Cerebellar cortex (tissue), 1 donor: ENCODE data around the gene DHRS3.
A peak's percentile ranks its signal among the peaks of the same experiment; 100 is the strongest.

Source experiments
- DNase-seq: peaks from one replicate; pipeline ENCODE4 v3.0.0-alpha.2; 2015; ENCODE audit warnings: low spot score

Gene DHRS3

GRCh38 chr1:12552951-12553921 lies 64.8 kb downstream of the DHRS3 start:
- peak; percentile 3 for DNase-seq

DNA sequence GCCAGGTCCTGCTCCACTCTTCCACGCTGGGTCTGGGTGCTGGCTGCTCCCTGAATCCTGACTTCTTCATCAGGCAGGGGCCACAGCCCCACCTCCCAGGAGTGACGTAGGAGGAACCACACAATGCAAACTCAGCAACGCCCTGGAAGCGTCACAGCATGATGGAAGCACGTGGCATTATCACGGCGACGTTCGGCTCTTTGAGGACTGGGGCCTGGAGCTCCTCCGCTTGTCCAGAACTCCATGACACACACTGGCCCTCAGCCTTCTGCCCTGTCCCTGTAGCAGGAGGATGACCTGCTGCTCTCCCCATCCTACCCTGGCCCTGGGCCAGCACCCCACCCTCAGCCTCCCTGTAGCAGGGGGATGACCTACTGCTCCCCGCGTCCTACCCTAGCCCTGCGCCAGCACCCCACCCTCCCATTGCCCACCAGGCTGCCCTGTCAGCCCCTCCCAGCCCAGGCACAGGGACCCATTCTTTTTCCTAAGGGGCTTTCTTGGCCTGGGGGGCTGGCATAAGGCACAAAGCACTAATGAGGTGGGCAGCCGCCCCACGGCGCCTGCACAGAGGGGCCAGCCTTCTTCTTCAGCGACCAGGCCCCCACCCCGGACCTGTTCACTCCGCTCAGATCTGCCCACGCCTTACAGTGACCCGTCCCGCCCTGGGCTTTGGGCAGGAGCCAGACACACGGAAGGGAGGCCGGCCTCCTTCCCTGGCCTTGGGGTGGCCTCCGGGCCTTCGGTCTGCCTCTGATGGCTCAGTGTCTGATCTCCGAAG lies 65.7 kb downstream of the DHRS3 start:
- DNase-seq: no peak

- DNase-seq: no peak
These were observed 66.4 kb downstream of the DHRS3 start for GRCh38 chr1:12551584-12551983.

DNA sequence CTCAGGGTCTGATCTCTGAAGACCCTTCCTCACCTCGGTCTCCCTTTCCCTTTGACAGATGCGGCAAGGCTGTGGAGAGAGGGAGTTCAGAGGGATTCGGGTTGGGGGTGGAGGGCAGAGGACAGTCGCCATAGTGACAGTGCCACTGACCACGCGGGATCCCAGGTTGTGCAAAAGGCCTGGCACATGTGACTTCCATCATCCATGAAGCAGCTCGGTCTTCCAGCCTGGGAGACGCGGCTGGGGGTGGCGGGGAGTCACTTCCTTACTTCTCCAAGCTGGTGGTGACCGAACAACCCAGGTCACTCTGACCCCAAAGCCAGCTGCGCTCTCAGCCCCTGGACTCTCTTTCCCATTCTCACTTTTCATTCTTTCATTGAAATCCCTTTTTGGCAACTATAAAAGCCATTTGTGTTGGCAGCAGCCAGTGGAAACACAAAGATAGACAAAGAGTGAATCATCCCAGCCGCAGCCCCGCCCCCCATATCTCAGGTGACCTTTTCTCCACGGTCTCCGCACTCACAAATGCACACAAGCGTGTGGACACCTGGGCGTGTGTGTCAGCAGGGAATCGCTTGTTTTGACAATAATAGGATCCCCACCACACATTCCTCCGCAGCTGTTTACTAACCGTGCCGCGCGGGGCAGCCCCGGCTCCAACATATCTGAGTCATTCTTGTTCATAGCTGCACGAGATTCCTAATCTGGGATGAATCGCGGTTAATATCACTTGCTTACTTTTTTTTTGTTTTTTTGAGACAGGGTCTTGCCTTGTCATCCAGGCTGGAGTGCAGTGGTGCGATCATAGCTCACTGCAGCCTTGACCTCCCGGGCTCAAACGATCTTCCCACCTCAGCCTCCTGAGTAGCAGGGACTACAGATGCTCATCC lies 68.3 kb downstream of the DHRS3 start:
- no peak for DNase-seq

GRCh38 chr1:12548973-12549459 lies 69.0 kb downstream of the DHRS3 start:
- DNase-seq: no peak

GRCh38 chr1:12548279-12548972 lies 69.6 kb downstream of the DHRS3 start:
- DNase-seq: no peak

DNA sequence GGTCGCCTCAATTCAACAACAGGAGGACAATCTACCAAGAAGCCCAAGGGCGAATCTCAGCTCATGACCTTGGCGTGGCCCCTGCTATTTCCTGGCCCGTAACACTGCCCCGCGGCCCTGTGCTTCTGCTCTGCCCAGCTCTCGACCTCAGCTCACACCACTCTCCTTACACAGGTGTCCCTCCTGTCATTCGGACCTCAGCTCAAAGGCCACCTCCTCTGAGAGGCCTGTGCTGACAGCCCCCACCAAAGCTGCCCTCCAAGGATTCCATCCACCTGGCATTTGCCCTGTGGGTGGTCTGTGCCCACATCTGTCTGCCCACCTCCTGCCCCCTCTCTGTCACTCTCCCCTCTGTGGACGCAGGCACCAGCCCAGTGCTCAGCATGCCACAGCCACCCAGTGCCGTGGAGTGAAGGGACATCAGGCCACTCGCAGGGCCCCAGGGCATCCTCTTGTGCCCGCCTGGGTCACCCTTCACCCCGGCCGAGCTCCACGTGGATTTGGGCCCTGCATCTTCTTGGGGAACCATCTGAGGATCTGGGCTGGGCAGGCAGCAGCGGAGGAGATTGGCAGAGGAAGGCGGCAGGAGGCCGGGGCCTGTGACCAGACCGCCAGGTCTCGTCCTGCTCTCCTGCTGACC lies 70.3 kb downstream of the DHRS3 start:
- DNase-seq: no peak

DNA sequence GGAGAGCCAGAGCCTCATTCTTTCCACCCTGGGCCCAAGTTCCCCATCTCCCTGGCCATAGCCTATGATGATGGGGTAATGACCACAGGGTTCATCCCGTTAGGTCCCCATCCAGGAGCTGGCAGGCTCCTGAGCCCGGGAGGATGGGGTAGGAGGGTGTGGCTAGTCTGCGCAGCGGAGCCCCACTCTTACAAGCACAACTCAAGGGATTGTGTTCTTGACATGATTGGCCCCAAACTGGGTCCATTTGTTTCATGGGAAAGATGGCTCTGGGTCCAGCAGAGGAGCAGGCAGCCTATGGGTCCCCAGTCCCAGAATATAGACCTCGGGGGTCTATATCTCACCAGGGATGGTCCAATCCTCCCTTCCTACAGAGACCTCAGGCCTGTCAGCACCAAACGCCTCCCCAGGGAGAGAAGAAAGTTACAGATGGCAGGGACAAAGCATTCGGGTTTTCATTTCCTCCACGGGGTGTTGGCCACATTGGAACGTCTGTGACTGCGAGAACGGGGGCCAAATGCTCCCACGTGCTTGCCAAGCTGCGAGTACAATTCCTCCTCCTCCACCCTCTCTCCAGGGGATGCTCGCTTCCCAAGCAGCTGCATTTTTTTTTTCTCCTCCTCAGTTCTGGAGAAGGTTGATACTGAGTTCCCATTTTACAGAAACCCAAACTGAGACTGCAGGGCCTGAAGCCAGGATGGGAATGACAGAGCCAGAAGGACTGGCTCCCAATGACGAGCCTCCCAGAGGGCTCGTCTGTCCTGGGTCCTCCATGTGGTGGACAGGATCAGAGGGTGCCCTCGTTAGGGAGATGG lies 71.0 kb downstream of the DHRS3 start:
- DNase-seq: no peak

- DNase-seq: no peak
These were observed 73.0 kb downstream of the DHRS3 start for GRCh38 chr1:12544992-12545391.

DNA sequence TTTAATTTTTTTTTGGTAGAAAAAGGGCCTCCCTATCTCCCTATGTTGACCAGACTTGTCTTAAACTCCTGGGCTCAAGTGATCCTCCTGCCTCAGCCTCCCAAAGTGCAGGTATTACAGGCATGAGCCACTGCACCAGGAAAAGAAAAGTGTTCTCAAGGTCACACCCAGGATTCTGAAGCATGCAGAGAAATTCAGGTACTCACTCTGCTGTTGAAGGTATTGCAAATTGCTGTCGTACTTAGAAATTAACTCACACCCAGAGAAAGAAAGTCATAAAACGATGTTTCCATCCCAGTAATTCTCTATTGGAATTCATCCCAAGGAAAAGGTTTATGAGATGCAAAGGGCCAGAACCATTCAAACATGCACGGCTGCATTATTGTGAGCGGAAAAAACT lies 73.7 kb downstream of the DHRS3 start:
- DNase-seq: no peak

- DNase-seq: no peak
These were observed 74.3 kb downstream of the DHRS3 start for GRCh38 chr1:12543740-12544154.

DNA sequence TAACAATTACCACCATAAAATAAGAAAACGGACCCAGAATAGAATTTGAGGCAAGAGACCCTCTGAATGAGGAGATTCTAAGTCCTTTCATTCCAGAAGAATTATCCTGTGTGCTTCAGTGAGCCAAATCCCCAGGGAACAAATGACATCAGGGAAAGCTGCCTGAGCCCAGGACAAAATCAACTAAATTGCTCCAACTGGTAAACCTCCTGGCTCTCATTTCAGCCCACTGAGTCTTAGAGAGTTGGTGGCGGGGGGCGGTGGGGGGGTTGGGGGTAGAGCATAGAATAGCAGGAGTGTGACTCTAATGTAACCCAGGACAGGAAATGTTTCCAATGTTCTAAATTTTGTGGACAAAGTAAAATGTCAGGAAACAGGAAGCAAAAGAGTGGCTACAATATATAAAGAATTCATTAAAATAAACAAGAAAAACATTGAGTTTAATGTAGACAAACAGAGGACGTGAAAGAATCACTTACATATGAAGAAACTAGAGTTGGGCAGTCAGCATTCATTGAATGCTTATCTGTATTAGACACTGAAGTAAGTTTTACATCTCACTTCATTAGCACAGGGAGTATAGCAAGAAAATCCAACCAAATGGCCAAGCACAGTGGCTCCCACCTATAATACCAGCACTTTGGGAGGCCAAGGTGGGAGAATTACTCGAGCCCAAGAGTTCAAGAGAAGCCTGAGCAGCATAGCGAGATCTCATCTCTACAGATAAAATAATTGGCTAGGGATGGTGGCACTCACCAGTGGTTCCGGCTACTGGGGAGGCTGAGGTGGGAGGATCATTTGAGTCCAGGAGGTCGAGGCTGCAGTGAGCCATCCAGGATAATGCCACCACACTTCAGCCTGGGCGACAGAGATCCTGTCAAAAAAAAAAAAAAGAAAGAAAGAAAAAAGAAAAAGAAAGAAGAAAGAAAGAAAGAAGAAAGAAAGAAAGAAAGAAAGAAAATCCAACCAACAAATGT lies 75.1 kb downstream of the DHRS3 start:
- DNase-seq: no peak

DNA sequence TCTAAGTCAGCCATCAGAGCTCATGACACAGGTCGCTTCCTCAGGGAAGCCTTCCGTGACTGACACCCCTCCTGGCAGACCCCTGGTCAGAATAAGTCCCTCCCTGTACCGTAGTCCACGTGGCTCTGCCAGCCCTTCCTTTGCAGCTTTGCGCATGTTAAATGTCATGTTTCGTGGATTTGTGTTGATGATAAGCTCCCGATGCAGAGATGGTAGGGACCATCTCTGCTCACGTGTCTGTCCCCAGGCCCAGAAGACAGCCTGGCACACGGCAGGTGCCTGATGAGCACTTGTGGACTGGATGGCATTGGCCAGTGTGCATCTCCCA lies 75.9 kb downstream of the DHRS3 start:
- no peak for DNase-seq

GRCh38 chr1:12541274-12542137 lies 76.5 kb downstream of the DHRS3 start:
- DNase-seq: no peak

DNA sequence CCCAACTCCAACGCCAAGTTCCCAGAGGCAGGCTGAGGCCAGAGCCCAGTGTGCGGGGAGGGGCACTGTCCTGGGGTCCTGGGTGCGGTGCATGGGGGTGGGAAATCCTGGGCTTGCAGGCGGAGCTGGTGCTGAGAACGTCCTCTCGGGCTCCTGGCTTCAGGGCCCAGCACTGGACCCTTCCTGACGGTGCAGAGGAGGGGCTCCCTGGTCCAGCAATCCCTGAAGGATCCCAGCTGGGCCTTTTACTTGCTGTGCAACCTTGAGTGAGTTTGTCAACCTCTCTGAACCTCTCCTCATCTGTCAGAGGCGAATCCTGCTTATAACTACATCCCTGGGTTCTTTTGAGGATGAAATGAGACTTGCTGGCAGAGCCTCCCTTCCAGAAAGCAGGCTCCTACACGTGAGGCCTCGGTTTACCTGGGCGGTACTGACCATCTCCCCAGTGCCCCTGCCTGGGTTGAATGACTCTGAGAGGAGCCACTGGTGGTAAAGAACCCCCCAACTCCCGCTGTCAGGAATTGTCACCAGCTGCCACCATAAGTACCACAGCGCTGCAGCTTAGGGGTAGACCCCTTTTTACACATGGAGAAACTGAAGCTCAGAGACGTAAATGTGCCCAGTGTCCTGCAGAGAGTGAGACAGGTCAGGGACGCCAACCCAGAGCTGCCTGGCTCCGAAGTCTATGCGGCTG lies 77.3 kb downstream of the DHRS3 start:
- no peak for DNase-seq

DNA sequence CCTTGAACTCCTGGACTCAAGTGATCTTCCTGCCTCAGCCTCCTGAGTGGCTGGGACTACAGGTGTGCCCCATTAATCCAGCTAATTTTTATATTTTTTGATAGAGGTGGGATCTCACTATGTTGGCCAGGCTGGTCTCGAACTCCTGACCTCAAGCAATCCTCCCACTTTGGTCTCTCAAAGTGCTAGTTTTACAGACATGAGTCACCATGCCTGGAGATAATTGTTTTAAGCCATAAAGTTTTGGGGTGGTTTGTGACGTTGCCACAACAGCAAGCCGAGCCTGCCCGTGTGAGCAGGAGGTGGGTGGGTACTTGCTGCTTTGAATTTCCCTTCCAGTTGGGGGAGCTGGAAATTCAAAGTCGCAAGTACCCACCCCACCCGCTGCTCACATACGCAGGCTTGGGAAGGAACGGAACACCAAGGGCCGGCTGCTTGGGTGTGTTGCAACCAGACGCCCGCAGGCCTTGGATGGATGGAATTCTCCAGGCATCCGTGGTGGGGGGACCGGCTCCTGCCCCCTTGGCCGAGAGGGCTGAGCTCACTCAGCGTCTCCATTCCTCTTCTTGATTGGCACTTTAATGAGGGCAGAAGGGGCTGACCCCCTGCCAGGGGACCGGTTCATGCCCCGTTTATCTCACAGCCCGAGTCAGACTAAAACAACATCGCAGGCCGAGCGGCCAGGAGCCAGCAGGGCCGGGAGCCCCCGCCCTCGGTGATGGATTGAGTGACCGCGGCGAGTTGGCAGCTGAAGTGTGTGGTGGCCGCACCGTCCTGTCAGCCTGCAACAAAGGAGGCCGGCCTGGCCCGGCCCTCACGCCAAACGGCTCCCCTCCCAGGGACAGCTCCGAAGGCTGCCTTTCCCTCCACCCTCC lies 78.1 kb downstream of the DHRS3 start:
- no peak for DNase-seq
